CD14-positive monocyte (primary cell): ENCODE results near the gene SPSB1. TPM values are rescaled to one million over a fixed set of nuclear protein-coding genes. Genes with fewer than 3 reads are reported as not detected.
A peak's percentile ranks its signal among the peaks of the same experiment; 100 is the strongest.

ENCODE experiments used
- DNase-seq, 3 donors: peaks; one replicate each; pipeline ENCODE4 v3.0.0-alpha.2; 2011 to 2022
- H2AFZ ChIP-seq: 2 replicates; pipeline ENCODE4 v1.6.0; 2012; ENCODE audit warnings: mild to moderate bottlenecking, low read depth, low read length, inconsistent platforms; ENCODE audit not compliant: insufficient read depth, poor library complexity, severe bottlenecking
- H3K27ac ChIP-seq, 2 donors: 1 replicate in 1 of 2; 2 replicates in 1 of 2; pipeline ENCODE4 v1.5.1; 2012 to 2013; ENCODE audit warnings: low read length in 2 of 2, control low read depth in 1 of 2, inconsistent platforms in 1 of 2, low read depth in 1 of 2, mild to moderate bottlenecking in 1 of 2
- H3K27me3 ChIP-seq, 2 donors: one replicate each; pipeline versions ENCODE4 v1.6.0 to v1.6.1; 2011 to 2013; ENCODE audit warnings: low read length in 2 of 2; ENCODE audit not compliant: control insufficient read depth in 2 of 2, insufficient read depth in 2 of 2
- H3K36me3 ChIP-seq, 2 donors: replicated peaks in 1 of 2; 1 replicate in 1 of 2; 2 replicates in 1 of 2; pipeline versions ENCODE4 v1.5.1 to v1.6.1; 2012 to 2013; ENCODE audit warnings: low read length in 2 of 2, control low read depth in 1 of 2, inconsistent platforms in 1 of 2, mild to moderate bottlenecking in 1 of 2; ENCODE audit not compliant: insufficient read depth in 2 of 2, control insufficient read depth in 1 of 2
- H3K4me1 ChIP-seq, 2 donors: 1 replicate in 1 of 2; 2 replicates in 1 of 2; pipeline versions ENCODE4 v1.5.1 to v1.6.1; 2012 to 2013; ENCODE audit warnings: low read length in 2 of 2, control low read depth in 1 of 2, inconsistent platforms in 1 of 2, mild to moderate bottlenecking in 1 of 2, moderate library complexity in 1 of 2; ENCODE audit not compliant: insufficient read depth in 2 of 2, control insufficient read depth in 1 of 2
- H3K4me2 ChIP-seq: replicated peaks from 2 replicates; pipeline ENCODE3; 2012; ENCODE audit warnings: low read length, moderate library complexity, mild to moderate bottlenecking; ENCODE audit not compliant: poor library complexity, severe bottlenecking; ENCODE audit errors: extremely low read depth
- H3K4me3 ChIP-seq, 3 experiments: fragments of 200-600 bp in 1 of 3; sonication (generic) in 1 of 3; replicated peaks in 1 of 3; 1 replicate in 2 of 3; 2 replicates in 1 of 3; pipeline ENCODE4 v1.5.1; 2011 to 2013; ENCODE audit warnings: low read length in 3 of 3, mild to moderate bottlenecking in 3 of 3, control low read depth in 2 of 3, low read depth in 2 of 3, inconsistent platforms in 1 of 3, moderate library complexity in 1 of 3
- H3K79me2 ChIP-seq: 2 replicates; pipeline ENCODE4 v1.6.0; 2012; ENCODE audit warnings: mild to moderate bottlenecking, control low read depth, inconsistent platforms, low read length, moderate library complexity; ENCODE audit not compliant: insufficient read depth
- H3K9ac ChIP-seq: 2 replicates; pipeline ENCODE4 v1.6.0; 2017; ENCODE audit warnings: low read length, mild to moderate bottlenecking; ENCODE audit not compliant: insufficient read depth, poor library complexity, severe bottlenecking
- H3K9me3 ChIP-seq, 2 donors: replicated peaks in 1 of 2; 1 replicate in 1 of 2; 2 replicates in 1 of 2; pipeline versions ENCODE4 v1.5.1 to v1.6.1; 2012 to 2013; ENCODE audit warnings: low read length in 2 of 2, control low read depth in 1 of 2; ENCODE audit not compliant: control insufficient read depth in 1 of 2, insufficient read depth in 1 of 2
- H4K20me1 ChIP-seq: 2 replicates; pipeline ENCODE4 v1.6.0; 2012; ENCODE audit warnings: mild to moderate bottlenecking, low read length, control low read depth, moderate library complexity; ENCODE audit not compliant: insufficient read depth
- H3K27ac Mint-ChIP-seq, 7 donors: one replicate each; pipeline ENCODE4 v1.8.0; 2020; ENCODE audit warnings: mild to moderate bottlenecking in 7 of 7, mixed read lengths in 7 of 7, moderate library complexity in 6 of 7, inconsistent platforms in 2 of 7
- H3K27me3 Mint-ChIP-seq, 3 donors: one replicate each; pipeline ENCODE4 v1.8.0; 2021 to 2022; ENCODE audit warnings: low read depth in 3 of 3, mild to moderate bottlenecking in 3 of 3, mixed read lengths in 3 of 3, moderate library complexity in 3 of 3, inconsistent platforms in 1 of 3
- H3K36me3 Mint-ChIP-seq, 2 donors: one replicate each; pipeline ENCODE4 v1.8.0; 2020; ENCODE audit warnings: mixed read lengths in 2 of 2, inconsistent platforms in 1 of 2, mild to moderate bottlenecking in 1 of 2
- H3K4me1 Mint-ChIP-seq: one replicate; pipeline ENCODE4 v1.8.0; 2020; ENCODE audit warnings: mild to moderate bottlenecking, mixed read lengths
- H3K4me3 Mint-ChIP-seq, 2 donors: one replicate each; pipeline ENCODE4 v1.8.0; 2020; ENCODE audit warnings: mild to moderate bottlenecking in 2 of 2, mixed read lengths in 2 of 2, moderate library complexity in 1 of 2
- H3K9me3 Mint-ChIP-seq, 7 donors: one replicate each; pipeline ENCODE4 v1.8.0; 2020 to 2022; ENCODE audit warnings: mixed read lengths in 7 of 7, mild to moderate bottlenecking in 6 of 7, moderate library complexity in 6 of 7, inconsistent platforms in 2 of 7
- CTCF ChIP-seq: fragments of 200-600 bp; IDR thresholded peaks from one replicate; pipeline ENCODE4 v1.8.0; 2022; ENCODE audit warnings: antibody characterized with exemption, mild to moderate bottlenecking
- WGBS: methylation state at CpG from one replicate; pipeline ENCODE4 v1.1.5; 2013; ENCODE audit warnings: missing lambda C conversion rate; ENCODE audit not compliant: insufficient coverage; 5-methylcytosine and 5-hydroxymethylcytosine counted together
- intact Hi-C, 2 donors: fragments of 100-400 bp; cut with micrococcal nuclease; formaldehyde crosslinking; loops; one replicate each; pipeline versions ENCODE4 v1.15.0 to v1.15.1; 2023
- polyA plus RNA-seq, 3 donors: library from polyadenylated mRNA; depleted of rRNA in 1 of 3; unstranded in 2 of 3; stranded (reverse) in 1 of 3; fragments of 300-500 nt in 2 of 3; fragments of >200 nt in 1 of 3; fragmentation: Illumina TruSeq in 2 of 3; gene quantifications; 1 replicate in 2 of 3; 2 replicates in 1 of 3; pipeline ENCODE4 v1.2.3, GENCODE V29; 2012 to 2021

SPSB1 gene
- polyA plus RNA-seq, 3 donors, result 0.15 to 1.2 (median 0.29) TPM

- no peaks in the 10 kb centered on the region for H4K20me1 ChIP-seq
Measured at GRCh38 chr1:9402717-9403225, 110.1 kb downstream of the SPSB1 start.

GRCh38 chr1:9404117-9404914 is 111.6 kb downstream of the SPSB1 start:
- no peaks in the 10 kb centered on the region for H3K36me3 ChIP-seq
- peaks cover 4% of the 10 kb centered on the region for H3K4me1 Mint-ChIP-seq
- no peak overlapping the region for H3K4me3 ChIP-seq
- peaks cover 6 to 20% (median 9%) of the 10 kb centered on the region in 3 donors for H3K27me3 Mint-ChIP-seq
- no peaks in the 10 kb centered on the region for H3K36me3 Mint-ChIP-seq
- no peaks in the 10 kb centered on the region for H3K79me2 ChIP-seq
- TF ChIP-seq CTCF, result no peak
- H3K9ac ChIP-seq, result no peak overlapping the region
- no peaks in the 10 kb centered on the region for H3K4me1 ChIP-seq
- H4K20me1 ChIP-seq, result no peaks in the 10 kb centered on the region
- H3K4me3 Mint-ChIP-seq, result no peak overlapping the region
- peak overlapping the region in 1 of 7 donors; percentile 1 for H3K27ac Mint-ChIP-seq
- no peak for DNase-seq
- no peak overlapping the region for H3K27ac ChIP-seq
- H3K9me3 Mint-ChIP-seq, result peaks cover 0 to 3% (median 0%) of the 10 kb centered on the region in 7 donors
- peaks cover 0 to 17% of the 10 kb centered on the region in 2 donors for H3K27me3 ChIP-seq
- no peak overlapping the region for H2AFZ ChIP-seq
- WGBS, result 92% methylated on average over 15 of the region's 15 CpGs
- H3K4me2 ChIP-seq, result no peak overlapping the region
- no peaks in the 10 kb centered on the region for H3K9me3 ChIP-seq
- intact Hi-C loops, result no loop called here

More at GRCh38 chr1:9402717-9403225, 110.1 kb downstream of the SPSB1 start:
- Histone ChIP-seq H3K27ac (no peak overlapping the region), H3K4me1 (no peaks in the 10 kb centered on the region), H3K79me2 (no peaks in the 10 kb centered on the region), H3K9me3 (no peaks in the 10 kb centered on the region), H3K27me3 (peaks cover 0 to 18% of the 10 kb centered on the region in 2 donors), H2AFZ (no peak overlapping the region), H3K4me2 (no peak overlapping the region), H3K36me3 (no peaks in the 10 kb centered on the region), H3K9ac (no peak overlapping the region), H3K4me3 (no peak overlapping the region)
- peaks cover 0 to 6% (median 0%) of the 10 kb centered on the region in 7 donors for H3K9me3 Mint-ChIP-seq
- DNase-seq, result no peak
- no peak overlapping the region for H3K4me3 Mint-ChIP-seq
- H3K4me1 Mint-ChIP-seq, result peaks cover 4% of the 10 kb centered on the region
- peaks cover 6 to 28% (median 14%) of the 10 kb centered on the region in 3 donors for H3K27me3 Mint-ChIP-seq
- H3K36me3 Mint-ChIP-seq, result no peaks in the 10 kb centered on the region
- TF ChIP-seq CTCF, result no peak
- 94% methylated on average over 9 of the region's 13 CpGs for WGBS
- intact Hi-C loops, result no loop called here
- H3K27ac Mint-ChIP-seq, result no peak overlapping the region
